GM15510 (cell line): ENCODE data around the gene INPP5K.

Experiments
- POLR2A ChIP-seq: IDR thresholded peaks from 3 replicates; pipeline ENCODE4 v1.6.1; 2011; ENCODE audit warnings: borderline replicate concordance; ENCODE audit not compliant: insufficient read length; ENCODE audit errors: extremely low read depth

INPP5K gene

GRCh38 chr17:1522626-1523025, 6.2 kb upstream of the INPP5K start:
- no peak for TF ChIP-seq POLR2A

GRCh38 chr17:1521086-1521640, 4.8 kb upstream of the INPP5K start:
- no peak for TF ChIP-seq POLR2A

GRCh38 chr17:1519678-1520077, 3.3 kb upstream of the INPP5K start:
- TF ChIP-seq POLR2A = no peak

GRCh38 chr17:1518410-1518809, 2.0 kb upstream of the INPP5K start:
- no peak for TF ChIP-seq POLR2A

- no peak for TF ChIP-seq POLR2A
Observed at GRCh38 chr17:1515640-1516387, 598 bp downstream of the INPP5K start.

- no peak for TF ChIP-seq POLR2A
Observed at GRCh38 chr17:1512351-1512750, 4.1 kb downstream of the INPP5K start.

GRCh38 chr17:1511756-1512321, 4.6 kb downstream of the INPP5K start:
- no peak for TF ChIP-seq POLR2A

GRCh38 chr17:1511290-1511689, 5.1 kb downstream of the INPP5K start:
- TF ChIP-seq POLR2A = no peak

- no peak for TF ChIP-seq POLR2A
Observed at GRCh38 chr17:1509290-1509881, 7.0 kb downstream of the INPP5K start.

- TF ChIP-seq POLR2A = no peak
Observed at GRCh38 chr17:1506649-1507267, 9.7 kb downstream of the INPP5K start.

GRCh38 chr17:1505586-1505985, 10.8 kb downstream of the INPP5K start:
- TF ChIP-seq POLR2A = no peak

GRCh38 chr17:1504866-1505265, 11.5 kb downstream of the INPP5K start:
- TF ChIP-seq POLR2A = no peak

GRCh38 chr17:1503699-1504098, 12.7 kb downstream of the INPP5K start:
- no peak for TF ChIP-seq POLR2A

- no peak for TF ChIP-seq POLR2A
Observed at GRCh38 chr17:1498869-1499268, 17.5 kb downstream of the INPP5K start.

- no peak for TF ChIP-seq POLR2A
Observed at GRCh38 chr17:1498233-1498632, 18.2 kb downstream of the INPP5K start.
